Osteocyte (in vitro differentiated cells): Measurements from ENCODE around the gene ARHGEF33. TPM values are rescaled to one million over a fixed set of nuclear protein-coding genes. Genes with fewer than 3 reads are reported as not detected.

Source experiments
- DNase-seq: peaks from one replicate; pipeline ENCODE4 v3.0.0; 2021; ENCODE audit warnings: mixed read lengths; ENCODE audit not compliant: unreplicated experiment; ENCODE audit errors: extremely low spot score
- H3K27ac Mint-ChIP-seq: one replicate; pipeline ENCODE4 v1.8.0; 2021; ENCODE audit warnings: mild to moderate bottlenecking, mixed read lengths; ENCODE audit not compliant: unreplicated experiment
- H3K27me3 Mint-ChIP-seq: one replicate; pipeline ENCODE4 v1.8.0; 2021; ENCODE audit warnings: mixed read lengths; ENCODE audit not compliant: unreplicated experiment
- H3K36me3 Mint-ChIP-seq: one replicate; pipeline ENCODE4 v1.8.0; 2021; ENCODE audit warnings: mixed read lengths; ENCODE audit not compliant: unreplicated experiment
- H3K4me1 Mint-ChIP-seq: one replicate; pipeline ENCODE4 v1.8.0; 2021; ENCODE audit warnings: mixed read lengths; ENCODE audit not compliant: unreplicated experiment
- H3K4me3 Mint-ChIP-seq: one replicate; pipeline ENCODE4 v1.8.0; 2021; ENCODE audit warnings: mild to moderate bottlenecking, moderate library complexity, mixed read lengths; ENCODE audit not compliant: unreplicated experiment
- H3K9me3 Mint-ChIP-seq: one replicate; pipeline ENCODE4 v1.8.0; 2021; ENCODE audit warnings: mixed read lengths; ENCODE audit not compliant: unreplicated experiment
- total RNA-seq: library from RNA; stranded (reverse); gene quantifications from 2 replicates; pipeline ENCODE4 v1.2.1, GENCODE V29; 2021
- TF ChIP-seq, protein P1 (sequence below): fragments of 200-600 bp; sonication (generic); IDR thresholded peaks from 2 replicates; pipeline ENCODE4 v1.5.0; 2021; ENCODE audit warnings: antibody characterized with exemption, mild to moderate bottlenecking, moderate library complexity

The ARHGEF33 gene
- total RNA-seq, 1 donor from 2014 or later, result 0.48 TPM

- Mint-ChIP-seq H3K4me3 (no peak overlapping the region), H3K4me1 (peaks cover 9% of the 10 kb centered on the region), H3K9me3 (no peaks in the 10 kb centered on the region), H3K27me3 (no peaks in the 10 kb centered on the region), H3K36me3 (peaks cover 19% of the 10 kb centered on the region), H3K27ac (no peak overlapping the region)
- no peak for DNase-seq
- TF ChIP-seq, protein P1, sequence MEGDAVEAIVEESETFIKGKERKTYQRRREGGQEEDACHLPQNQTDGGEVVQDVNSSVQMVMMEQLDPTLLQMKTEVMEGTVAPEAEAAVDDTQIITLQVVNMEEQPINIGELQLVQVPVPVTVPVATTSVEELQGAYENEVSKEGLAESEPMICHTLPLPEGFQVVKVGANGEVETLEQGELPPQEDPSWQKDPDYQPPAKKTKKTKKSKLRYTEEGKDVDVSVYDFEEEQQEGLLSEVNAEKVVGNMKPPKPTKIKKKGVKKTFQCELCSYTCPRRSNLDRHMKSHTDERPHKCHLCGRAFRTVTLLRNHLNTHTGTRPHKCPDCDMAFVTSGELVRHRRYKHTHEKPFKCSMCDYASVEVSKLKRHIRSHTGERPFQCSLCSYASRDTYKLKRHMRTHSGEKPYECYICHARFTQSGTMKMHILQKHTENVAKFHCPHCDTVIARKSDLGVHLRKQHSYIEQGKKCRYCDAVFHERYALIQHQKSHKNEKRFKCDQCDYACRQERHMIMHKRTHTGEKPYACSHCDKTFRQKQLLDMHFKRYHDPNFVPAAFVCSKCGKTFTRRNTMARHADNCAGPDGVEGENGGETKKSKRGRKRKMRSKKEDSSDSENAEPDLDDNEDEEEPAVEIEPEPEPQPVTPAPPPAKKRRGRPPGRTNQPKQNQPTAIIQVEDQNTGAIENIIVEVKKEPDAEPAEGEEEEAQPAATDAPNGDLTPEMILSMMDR, result no peak
Measured at GRCh38 chr2:39024833-39025232, 135.2 kb downstream of the ARHGEF33 start.

Other genes with a start within 250 kb of the ARHGEF33 start
- 2.9 and 3.8 TPM in 2 replicates for gene GALM, start 223.8 kb upstream of the ARHGEF33 start, total RNA-seq
- 100 and 103 TPM in 2 replicates for gene SRSF7, start 138.5 kb upstream of the ARHGEF33 start, total RNA-seq
- 11.3 and 12.3 TPM in 2 replicates for gene GEMIN6, start 111.7 kb upstream of the ARHGEF33 start, total RNA-seq
- 24.2 and 24.6 TPM in 2 replicates for gene DHX57, start 13.9 kb upstream of the ARHGEF33 start, total RNA-seq
- 12.8 and 16.9 TPM in 2 replicates for gene MORN2, start 13.9 kb upstream of the ARHGEF33 start, total RNA-seq
- gene SOS1, start 231.2 kb downstream of the ARHGEF33 start, total RNA-seq, result 35.6 and 36.8 TPM in 2 replicates